ENCODE measurements around the gene BCAP31. TPM values are rescaled to one million over a fixed set of nuclear protein-coding genes. Genes with fewer than 3 reads are reported as not detected.

BCAP31 gene
- total RNA-seq, result 124 TPM

DNA sequence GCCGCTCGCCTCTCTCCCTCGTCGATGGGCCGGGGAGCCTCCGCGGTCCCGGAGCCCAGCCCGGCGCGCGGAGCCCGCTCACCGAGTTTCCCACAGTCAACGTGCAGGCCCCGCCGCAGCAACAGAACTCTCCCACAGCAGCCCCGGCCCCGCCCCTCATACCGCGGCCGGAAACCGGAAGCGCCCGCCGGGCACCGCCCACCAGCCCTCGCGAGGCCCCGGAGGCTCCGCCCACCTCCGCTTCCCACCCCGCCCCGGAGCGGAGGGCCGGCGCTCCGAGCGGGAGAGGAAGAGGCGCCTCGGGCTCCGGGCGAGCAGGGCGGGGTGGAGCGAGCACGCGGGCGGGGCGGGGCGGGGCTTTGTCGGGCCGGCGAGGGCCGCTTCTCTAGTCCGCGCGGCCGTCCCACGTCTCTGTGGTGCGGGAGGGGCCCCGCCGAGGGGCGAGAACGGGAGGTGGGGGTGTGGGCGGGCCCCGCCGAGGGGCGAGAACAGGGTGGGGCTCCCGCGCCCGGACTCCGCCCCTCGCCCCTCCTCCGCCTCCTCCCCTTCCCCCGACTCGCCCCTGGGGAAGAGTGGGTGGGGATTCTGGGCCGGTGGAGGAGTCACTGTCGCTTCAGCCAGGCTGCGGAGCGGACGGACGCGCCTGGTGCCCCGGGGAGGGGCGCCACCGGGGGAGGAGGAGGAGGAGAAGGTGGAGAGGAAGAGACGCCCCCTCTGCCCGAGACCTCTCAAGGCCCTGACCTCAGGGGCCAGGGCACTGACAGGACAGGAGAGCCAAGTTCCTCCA, at the start of gene BCAP31, which contains the start of gene ABCD1:
Gene BCAP31, minus strand, starts transcription at position 136 of the 787 bp plus-strand sequence. CDS start 1,143 bp downstream, outside the sequence.
Gene ABCD1, plus strand, starts transcription at position 605 of the 787 bp plus-strand sequence. CDS start 411 bp downstream, outside the sequence.
- ATAC-seq (peak; percentile 85), DNase-seq (ENCODE audit: low spot score) (peak; percentile 92)
- intact Hi-C loops (cut with DNase I), result no loop called here

DNA sequence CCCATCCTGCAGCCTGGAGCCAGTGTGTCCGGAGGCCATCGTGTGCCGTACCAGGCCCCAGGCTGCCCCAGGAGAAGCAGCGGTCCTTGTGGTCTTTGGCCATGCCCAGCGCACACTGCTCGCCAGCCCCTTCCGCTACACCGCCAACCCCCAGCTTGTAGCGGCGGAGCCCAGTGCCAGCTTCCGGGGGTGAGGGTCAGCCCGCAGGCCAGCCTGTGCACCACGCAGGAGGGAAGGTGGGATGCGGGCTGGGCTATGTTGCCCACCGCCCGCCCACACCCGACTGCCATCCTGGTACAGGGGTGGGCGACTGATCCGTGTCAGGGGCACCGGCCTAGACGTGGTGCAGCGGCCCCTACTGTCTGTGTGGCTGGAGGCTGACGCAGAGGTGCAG, 49.0 kb upstream of the BCAP31 start:
- ATAC-seq (no peak), DNase-seq (ENCODE audit: low spot score) (peak; percentile 55)
- intact Hi-C loops (cut with DNase I), result no loop called here

DNA sequence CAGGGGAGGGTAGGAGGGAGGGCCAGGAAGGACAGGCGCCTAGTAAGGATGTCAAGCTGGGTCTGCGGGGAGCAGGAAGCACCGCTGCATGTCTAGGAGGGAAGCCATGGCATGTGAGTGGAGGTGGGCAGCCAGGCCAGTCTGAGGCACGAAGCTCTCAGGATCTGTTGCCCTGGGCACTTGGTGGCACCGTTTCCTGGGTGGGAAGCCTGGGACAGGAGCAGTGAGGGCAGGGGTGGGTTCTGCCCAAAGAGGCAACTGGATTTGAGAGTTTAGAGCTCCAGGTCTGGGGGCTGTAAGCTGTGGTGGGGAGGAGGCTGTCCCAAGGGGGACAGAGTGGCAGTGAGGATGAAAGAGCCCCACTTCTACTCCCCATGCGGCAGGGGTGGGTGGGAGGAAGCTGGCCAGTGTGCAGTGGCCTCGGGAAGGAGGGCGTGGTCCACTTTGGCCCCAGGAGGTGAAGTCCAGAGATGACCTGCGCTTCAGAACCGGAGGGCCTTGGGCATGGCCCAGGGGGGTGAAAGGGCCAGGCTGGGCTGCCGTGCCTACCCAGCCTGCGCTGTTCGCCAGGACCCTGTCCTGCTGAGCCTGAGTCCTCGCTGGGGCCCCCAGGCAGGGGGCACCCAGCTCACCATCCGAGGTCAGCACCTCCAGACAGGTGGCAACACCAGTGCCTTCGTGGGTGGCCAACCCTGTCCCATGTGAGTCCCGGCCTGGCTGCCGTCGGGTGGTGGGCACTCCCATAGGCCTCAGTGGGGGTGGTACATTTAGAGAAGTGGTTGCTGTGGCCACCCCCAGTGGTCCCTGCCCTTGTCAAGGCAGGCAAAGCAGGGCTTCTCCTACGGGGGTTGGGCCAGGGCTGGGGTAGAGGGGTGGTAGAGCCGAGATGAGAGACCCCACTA, 48.4 kb upstream of the BCAP31 start:
- peak; percentile 45 for DNase-seq (ENCODE audit: low spot score)
- ATAC-seq, result no peak
- intact Hi-C loops (cut with DNase I), result no loop called here

DNA sequence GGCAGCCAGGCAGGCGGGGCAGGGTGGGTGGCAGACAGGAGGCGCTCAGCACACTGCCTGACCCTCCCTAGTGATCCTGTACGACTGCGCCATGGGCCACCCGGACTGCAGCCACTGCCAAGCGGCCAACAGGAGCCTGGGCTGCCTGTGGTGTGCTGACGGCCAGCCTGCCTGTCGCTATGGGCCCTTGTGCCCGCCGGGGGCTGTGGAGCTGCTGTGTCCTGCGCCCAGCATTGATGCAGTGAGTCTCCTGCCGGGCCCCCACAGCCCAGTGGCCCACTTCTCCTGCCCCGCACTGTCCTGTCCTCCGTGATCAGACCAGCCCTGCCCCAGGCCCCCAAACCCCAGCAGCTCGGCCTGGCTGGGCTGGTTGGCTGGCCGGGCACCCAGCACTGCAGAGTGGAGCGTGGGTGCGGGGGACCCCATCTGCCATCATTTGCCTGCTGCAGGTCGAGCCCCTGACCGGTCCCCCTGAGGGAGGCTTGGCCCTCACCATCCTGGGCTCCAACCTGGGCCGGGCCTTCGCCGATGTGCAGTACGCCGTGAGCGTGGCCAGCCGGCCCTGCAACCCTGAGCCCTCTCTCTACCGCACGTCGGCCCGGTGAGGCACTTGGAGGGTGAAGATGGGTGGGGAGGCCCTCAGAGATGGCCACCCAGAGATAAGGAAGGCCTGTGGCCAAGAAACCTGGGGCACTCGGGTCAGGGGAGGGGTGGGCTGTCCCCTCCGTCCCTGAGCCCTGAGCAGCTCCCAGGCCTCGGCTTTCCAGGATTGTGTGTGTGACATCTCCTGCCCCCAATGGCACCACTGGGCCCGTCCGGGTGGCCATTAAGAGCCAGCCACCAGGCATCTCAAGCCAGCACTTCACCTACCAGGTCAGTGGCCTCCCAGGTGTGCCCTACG, 47.5 kb upstream of the BCAP31 start:
- intact Hi-C loops (cut with DNase I), result no loop called here
- DNase-seq (ENCODE audit: low spot score) (peak; percentile 59), ATAC-seq (no peak)

DNA sequence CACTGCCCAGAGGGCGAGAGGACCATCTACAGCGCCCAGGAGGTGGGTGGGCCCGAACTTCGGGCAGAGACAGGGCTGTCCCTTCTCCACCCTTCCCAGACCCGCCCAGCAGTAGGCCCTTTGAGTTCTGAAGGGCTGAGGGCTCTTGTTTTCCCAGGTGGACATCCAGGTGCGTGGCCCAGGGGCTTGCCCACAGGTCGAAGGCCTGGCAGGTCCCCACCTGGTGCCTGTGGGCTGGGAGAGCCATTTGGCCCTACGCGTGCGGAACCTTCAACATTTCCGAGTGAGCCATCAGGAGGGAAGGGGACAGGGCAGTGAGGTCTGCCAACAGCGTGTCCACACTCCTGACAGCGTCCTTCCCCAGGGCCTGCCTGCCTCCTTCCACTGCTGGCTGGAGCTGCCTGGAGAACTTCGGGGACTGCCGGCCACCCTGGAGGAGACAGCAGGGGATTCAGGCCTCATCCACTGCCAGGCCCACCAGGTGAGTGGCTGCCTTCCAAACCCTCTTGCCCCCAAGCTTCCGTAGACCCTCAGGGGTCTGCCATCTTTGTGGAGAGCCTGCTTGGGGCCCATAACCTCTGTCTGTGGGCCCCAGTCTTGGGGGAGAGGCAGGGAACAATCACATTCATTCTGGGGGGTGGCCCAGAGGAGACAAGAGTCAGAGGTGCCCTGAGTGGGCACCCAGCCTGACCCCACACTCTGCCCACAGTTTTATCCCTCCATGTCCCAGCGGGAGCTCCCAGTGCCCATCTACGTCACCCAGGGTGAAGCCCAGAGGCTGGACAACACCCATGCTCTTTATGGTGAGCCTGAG, 46.6 kb upstream of the BCAP31 start:
- intact Hi-C loops (cut with DNase I), result no loop called here
- ATAC-seq, result no peak
- no peak for DNase-seq (ENCODE audit: low spot score)

DNA sequence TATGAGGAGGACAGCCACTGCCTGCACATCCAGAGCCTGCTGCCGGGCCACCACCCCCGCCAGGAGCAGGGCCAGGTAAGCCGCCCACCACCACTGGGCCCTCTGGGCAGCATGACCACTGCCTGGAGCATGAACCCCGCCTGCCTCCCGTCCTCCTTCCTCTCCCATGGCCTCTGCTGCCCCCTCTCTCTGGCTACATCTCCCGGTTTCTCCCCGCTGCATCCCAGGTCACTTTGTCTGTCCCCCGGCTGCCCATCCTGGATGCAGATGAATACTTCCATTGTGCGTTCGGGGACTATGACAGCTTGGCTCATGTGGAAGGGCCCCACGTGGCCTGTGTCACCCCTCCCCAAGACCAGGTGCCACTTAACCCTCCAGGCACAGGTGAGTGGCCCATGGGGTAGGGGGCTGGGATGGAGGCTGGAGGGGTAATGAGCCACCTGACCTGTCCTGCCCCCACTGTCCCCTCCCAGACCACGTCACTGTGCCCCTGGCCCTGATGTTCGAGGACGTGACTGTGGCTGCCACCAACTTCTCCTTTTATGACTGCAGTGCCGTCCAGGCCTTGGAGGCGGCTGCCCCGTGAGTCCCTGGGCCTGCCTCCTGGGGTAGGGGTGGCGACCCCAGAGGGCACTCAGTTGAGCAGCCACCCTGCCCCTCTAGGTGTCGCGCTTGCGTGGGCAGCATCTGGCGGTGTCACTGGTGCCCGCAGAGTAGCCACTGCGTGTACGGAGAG, 45.8 kb upstream of the BCAP31 start:
- ATAC-seq (no peak), DNase-seq (ENCODE audit: low spot score) (peak; percentile 55)
- intact Hi-C loops (cut with DNase I), result loop anchor here (5.0 kb wide), 1 partner anchor 182 kb away; no protein-coding TSS in a partner anchor

DNA sequence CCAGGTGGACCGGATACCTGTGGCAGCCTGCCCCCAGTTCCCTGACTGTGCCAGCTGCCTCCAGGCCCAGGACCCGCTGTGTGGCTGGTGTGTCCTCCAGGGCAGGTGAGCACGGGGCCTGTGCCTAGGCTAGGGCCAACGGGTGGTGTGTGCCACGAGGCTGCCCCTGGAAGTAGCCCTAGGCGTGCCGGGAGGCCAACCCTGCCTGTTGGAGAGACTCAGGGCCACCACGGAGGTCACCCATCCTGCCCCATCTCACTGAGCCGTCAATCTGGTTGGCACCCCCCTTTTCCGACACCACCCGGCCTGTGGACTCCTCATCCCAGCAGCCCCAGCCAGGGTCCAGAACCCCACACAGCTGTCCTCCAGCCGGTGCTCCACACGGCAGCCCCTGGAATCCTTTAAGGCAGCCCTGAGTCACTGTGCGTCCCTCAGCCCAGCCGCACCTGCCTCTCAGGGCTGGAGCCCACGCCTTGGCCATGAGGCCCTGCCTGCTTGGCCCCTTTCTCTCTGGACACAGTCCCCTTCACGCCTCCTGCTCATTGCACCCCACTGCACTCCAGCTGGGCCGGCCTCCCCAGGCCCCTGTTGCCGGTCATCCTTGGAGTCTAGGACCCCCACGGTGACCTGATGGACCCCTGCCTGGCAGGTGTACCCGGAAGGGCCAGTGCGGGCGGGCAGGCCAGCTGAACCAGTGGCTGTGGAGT, 45.1 kb upstream of the BCAP31 start:
- intact Hi-C loops (cut with DNase I), result loop anchor here (5.0 kb wide), 1 partner anchor 183 kb away; no protein-coding TSS in a partner anchor
- peak; percentile 54 for DNase-seq (ENCODE audit: low spot score)
- ATAC-seq, result no peak

DNA sequence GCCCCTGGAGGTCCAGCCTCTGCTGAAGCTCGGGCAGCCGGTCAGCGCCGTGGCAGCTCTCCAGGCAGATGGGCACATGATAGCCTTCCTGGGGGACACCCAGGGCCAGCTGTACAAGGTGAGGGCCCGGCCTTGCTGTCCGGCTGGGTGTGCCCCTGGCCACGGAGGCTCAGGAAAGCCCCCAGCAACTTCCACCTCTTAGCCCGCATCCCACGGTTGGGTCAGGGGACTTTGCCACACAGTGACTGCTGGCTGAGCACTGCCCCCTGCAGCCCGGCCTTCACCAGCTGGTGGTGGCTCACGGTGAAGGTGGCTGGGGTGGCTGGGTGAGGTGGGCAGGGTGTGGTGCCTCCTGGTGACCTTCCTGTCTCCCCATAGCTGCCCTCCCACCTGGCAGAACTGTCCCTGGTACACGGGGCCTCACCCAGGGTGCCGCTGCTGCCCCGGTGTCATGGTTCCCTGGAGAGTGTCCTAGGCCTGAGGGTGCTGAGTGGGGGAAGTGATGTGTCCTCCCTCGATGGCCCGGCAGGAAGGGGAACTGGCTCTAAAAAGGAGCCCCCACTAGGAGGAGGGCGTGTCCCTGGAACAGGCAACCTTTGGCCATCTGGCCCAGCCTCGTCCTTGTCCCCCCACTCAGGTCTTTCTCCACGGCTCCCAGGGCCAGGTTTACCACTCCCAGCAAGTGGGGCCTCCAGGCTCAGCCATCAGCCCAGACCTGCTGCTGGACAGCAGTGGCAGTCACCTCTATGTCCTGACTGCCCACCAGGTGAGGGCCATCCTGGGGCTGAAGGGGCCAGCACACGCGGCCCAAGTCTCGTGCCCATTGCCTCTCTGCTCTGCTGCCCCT, 44.3 kb upstream of the BCAP31 start:
- ATAC-seq, result no peak
- peak; percentile 53 for DNase-seq (ENCODE audit: low spot score)
- intact Hi-C loops (cut with DNase I), result loop anchor here (5.0 kb wide), 1 partner anchor 184 kb away; no protein-coding TSS in a partner anchor

DNA sequence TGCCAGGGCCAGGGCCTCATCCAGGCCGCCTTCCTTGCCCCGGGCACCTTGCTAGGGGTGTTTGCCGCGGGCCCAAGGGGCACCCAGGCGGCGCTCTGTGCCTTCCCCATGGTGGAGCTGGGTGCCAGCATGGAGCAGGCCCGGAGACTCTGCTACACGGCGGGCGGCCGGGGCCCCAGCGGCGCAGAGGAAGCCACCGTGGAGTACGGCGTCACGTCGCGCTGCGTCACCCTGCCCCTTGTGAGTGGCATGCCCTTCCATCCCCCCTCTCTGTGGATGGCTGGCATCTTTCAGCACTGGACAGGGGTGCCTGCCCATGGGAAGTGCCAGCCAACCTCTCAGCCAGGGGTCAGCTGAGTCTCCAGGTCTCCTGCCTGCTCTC, 43.5 kb upstream of the BCAP31 start:
- intact Hi-C loops (cut with DNase I), result loop anchor here (5.0 kb wide), 1 partner anchor 185 kb away; no protein-coding TSS in a partner anchor
- ATAC-seq, result no peak
- peak; percentile 54 for DNase-seq (ENCODE audit: low spot score)

DNA sequence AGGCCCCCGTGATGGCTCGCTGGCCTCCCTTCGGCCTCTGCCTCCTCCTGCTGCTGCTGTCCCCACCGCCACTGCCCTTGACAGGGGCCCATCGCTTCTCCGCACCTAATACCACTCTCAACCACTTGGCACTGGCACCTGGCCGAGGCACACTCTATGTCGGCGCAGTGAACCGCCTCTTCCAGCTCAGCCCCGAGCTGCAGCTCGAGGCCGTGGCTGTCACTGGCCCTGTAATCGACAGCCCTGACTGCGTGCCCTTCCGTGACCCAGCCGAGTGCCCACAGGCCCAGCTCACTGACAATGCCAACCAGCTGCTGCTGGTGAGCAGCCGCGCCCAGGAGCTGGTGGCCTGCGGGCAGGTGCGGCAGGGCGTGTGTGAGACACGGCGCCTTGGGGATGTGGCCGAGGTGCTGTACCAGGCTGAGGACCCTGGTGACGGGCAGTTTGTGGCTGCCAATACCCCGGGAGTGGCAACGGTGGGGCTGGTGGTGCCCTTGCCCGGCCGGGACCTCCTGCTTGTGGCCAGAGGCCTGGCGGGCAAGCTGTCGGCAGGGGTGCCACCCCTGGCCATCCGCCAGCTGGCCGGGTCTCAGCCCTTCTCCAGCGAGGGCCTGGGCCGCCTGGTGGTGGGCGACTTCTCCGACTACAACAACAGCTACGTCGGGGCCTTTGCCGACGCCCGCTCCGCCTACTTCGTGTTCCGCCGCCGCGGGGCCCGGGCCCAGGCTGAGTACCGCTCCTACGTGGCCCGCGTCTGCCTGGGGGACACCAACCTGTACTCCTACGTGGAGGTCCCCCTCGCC, 42.9 kb upstream of the BCAP31 start:
- DNase-seq (ENCODE audit: low spot score) (peak; percentile 61), ATAC-seq (no peak)
- intact Hi-C loops (cut with DNase I), result loop anchor here (5.0 kb wide), 1 partner anchor 185 kb away; no protein-coding TSS in a partner anchor

DNA sequence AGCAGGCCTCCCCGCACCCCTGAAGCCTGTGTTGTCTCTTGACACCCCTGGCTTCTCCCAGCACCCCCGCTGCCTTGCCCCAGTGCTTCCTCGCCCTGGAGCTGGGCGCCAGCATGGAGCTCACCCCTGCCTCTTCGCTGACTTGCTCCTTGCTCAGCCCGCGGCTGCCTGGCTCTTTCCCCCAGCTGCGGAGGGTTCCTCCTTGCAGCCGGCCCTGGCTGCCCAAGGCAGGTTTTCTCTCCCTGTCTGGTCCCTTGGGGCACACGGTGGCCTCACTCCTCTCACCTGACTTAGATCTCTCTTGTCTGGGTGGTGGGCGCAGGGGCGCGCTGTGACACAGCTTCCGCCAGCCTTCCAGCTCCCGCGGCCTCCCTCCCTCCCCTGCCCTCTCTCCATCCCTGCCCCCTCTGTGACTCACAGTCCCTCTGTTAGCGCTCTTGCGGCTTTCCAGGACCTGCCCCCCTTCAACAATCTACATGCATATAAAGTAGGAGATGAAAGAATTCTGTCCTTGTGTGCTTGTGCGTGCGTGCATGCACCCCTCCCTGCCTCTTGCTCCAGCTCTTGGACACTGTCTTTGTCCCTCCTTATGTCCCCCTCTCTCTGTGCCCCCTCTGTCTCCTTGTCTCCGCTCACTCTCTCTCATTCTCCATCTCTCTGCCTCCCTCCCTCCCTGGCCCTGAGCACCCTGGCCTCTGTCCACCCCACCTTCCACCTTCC, 42.1 kb upstream of the BCAP31 start:
- peak; percentile 26 for ATAC-seq
- intact Hi-C loops (cut with DNase I), result loop anchor here (5.0 kb wide), 1 partner anchor 186 kb away; no protein-coding TSS in a partner anchor
- peak; percentile 61 for DNase-seq (ENCODE audit: low spot score)

DNA sequence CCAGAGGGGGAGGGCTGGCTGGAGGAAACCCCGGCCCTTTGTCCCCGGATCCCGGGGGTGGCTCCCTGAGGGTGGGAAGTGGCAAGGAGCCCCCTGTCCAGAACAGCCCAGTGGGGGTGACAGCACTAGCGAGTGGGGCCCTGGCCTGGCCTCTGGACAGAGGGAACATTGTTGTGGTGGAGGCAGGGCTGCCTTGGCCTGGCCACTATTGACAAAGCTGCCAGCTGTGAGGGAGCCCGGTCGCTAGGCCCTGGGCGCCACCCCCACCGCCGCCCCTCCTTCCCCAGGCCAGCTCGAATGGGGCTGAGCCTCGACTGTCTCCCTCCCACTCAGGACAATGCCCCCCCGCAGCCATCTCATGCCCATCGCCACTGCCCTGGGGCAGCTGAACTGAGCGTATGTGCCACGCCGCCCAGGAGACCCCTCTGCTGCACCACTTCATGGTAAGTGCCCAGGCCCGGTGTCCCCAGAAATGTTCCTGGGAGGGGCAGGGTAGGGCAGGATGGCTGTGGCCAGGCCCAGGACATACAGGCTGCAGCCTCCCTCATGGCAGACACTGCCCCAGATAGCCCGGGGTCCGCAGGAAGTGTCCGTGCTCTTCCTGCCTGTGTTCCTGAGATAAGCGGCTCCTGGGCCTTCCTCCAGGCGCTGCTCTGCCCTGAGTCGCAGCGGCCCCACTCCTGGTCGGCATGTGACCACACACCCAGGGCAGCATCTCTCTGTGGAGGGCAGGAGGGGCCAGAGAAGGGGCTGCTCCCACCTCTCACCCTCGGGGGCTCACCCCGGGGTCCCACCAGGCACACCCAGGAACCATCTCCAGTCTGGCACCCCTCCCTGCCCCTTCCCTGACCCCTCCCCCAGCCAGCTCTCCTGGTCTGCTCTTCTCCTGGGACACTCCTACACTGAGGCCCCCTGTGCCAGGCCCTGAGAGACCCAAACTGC, 41.2 kb upstream of the BCAP31 start:
- ATAC-seq, result peak; percentile 75
- peak; percentile 77 for DNase-seq (ENCODE audit: low spot score)
- intact Hi-C loops (cut with DNase I), result loop anchor here (5.0 kb wide), 1 partner anchor 187 kb away; no protein-coding TSS in a partner anchor

DNA sequence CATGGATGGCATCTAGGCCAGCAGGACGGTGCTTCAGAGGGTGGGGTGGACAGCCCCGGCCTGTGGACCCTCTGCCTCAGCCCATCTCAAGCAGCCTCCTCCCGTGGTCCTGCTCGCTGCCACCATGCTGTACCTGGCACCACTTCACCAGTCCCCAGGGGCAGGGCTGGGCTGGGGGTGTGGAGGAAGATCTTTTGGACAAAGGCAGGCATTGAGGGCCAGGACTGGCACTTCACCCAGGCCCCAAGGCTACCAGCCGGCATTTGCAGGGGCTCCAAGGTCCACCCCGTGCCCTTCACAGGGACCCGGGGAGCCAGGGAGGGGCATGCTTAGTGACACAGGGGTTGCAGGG, 40.6 kb upstream of the BCAP31 start:
- DNase-seq (ENCODE audit: low spot score) (no peak), ATAC-seq (no peak)
- intact Hi-C loops (cut with DNase I), result loop anchor here (5.0 kb wide), 1 partner anchor 188 kb away; no protein-coding TSS in a partner anchor

Measured in sciatic nerve (tissue), 2 donors.